HEK293 (cell line): Measurements from ENCODE around the gene RNF151.
"Not testable (repeated sequence)": the region's sequence is repeated elsewhere in the genome, so short reads cannot be mapped to it uniquely, and the experiment has no call there.

Experiments
- CTCF ChIA-PET: fragments of 350-600 bp; formaldehyde crosslinking; extraction: SDS; loops from one replicate; lab custom pipeline; 2021; ENCODE audit warnings: antibody characterized with exemption; lab: Yijun Ruan, JAX
- POLR2A ChIA-PET: fragments of 300-600 bp; formaldehyde crosslinking; extraction: SDS; loops from one replicate; lab custom pipeline; 2020; ENCODE audit warnings: antibody characterized with exemption, inconsistent platforms; lab: Yijun Ruan, JAX
- H3K27ac ChIP-seq: fragments of 200-500 bp; sonication (Bioruptor generic); 2 replicates; pipeline ENCODE4 v1.5.1; 2014; ENCODE audit warnings: low read depth, low read length, control low read depth, inconsistent platforms; ENCODE audit errors: extremely low read depth
- H3K36me3 ChIP-seq, 2 experiments: fragments of 200-500 bp in 1 of 2; sonication (Bioruptor generic) in 1 of 2; 1 replicate in 1 of 2; 2 replicates in 1 of 2; pipeline ENCODE4 v1.5.1; 2014 to 2017; ENCODE audit warnings: inconsistent platforms in 2 of 2, low read length in 2 of 2; ENCODE audit not compliant: control insufficient read depth in 2 of 2, insufficient read depth in 1 of 2
- H3K4me1 ChIP-seq: fragments of 200-500 bp; sonication (Bioruptor generic); 2 replicates; pipeline ENCODE4 v1.5.1; 2014; ENCODE audit warnings: mild to moderate bottlenecking, low read length, inconsistent platforms; ENCODE audit not compliant: control insufficient read depth, insufficient read depth
- H3K4me3 ChIP-seq: 2 replicates; pipeline ENCODE4 v1.5.1; 2011; ENCODE audit warnings: low read depth, mild to moderate bottlenecking, control low read depth, low read length, moderate library complexity
- H3K9me3 ChIP-seq: fragments of 200-500 bp; sonication (Bioruptor generic); 2 replicates; pipeline ENCODE4 v1.5.1; 2014; ENCODE audit warnings: low read depth, low read length, inconsistent platforms; ENCODE audit not compliant: control insufficient read depth, insufficient read depth
- KLF9 ChIP-seq: fragments of 450-650 bp; formaldehyde crosslinking; IDR thresholded peaks from 2 replicates; pipeline ENCODE4 v1.5.1; 2016; ENCODE audit warnings: missing biosample characterization, missing genetic modification characterization, low read depth
- SP2 ChIP-seq: fragments of 450-650 bp; formaldehyde crosslinking; IDR thresholded peaks from 2 replicates; pipeline ENCODE4 v1.5.1; 2016; ENCODE audit warnings: missing biosample characterization, missing genetic modification characterization
- TCF7L2 ChIP-seq: IDR thresholded peaks from 2 replicates; pipeline ENCODE4 v1.6.1; 2011; ENCODE audit warnings: low read depth, mild to moderate bottlenecking, inconsistent platforms, low read length, moderate library complexity, borderline replicate concordance
- WT1 ChIP-seq: fragments of 450-650 bp; formaldehyde crosslinking; IDR thresholded peaks from 2 replicates; pipeline ENCODE4 v1.5.1; 2016; ENCODE audit warnings: missing biosample characterization, missing genetic modification characterization
- ZBTB17 ChIP-seq: fragments of 450-650 bp; formaldehyde crosslinking; IDR thresholded peaks from 2 replicates; pipeline ENCODE4 v1.5.1; 2016; ENCODE audit warnings: missing biosample characterization, missing genetic modification characterization
- ZBTB8A ChIP-seq: fragments of 450-650 bp; formaldehyde crosslinking; IDR thresholded peaks from 2 replicates; pipeline ENCODE4 v1.5.1; 2016; ENCODE audit warnings: missing biosample characterization, missing genetic modification characterization
- ZEB2 ChIP-seq: fragments of 450-650 bp; formaldehyde crosslinking; IDR thresholded peaks from 2 replicates; pipeline ENCODE4 v1.5.1; 2016; ENCODE audit warnings: missing biosample characterization, missing genetic modification characterization
- ZNF114 ChIP-seq: fragments of 450-650 bp; formaldehyde crosslinking; IDR thresholded peaks from 2 replicates; pipeline ENCODE4 v1.5.0; 2017; ENCODE audit warnings: missing biosample characterization, missing genetic modification characterization
- ZNF175 ChIP-seq: fragments of 450-650 bp; formaldehyde crosslinking; IDR thresholded peaks from 2 replicates; pipeline ENCODE4 v1.5.1; 2016; ENCODE audit warnings: missing biosample characterization, missing genetic modification characterization
- ZNF202 ChIP-seq: fragments of 450-650 bp; formaldehyde crosslinking; IDR thresholded peaks from 2 replicates; pipeline ENCODE4 v1.5.1; 2016; ENCODE audit warnings: missing biosample characterization, missing genetic modification characterization, borderline replicate concordance
- ZNF24 ChIP-seq: fragments of 450-650 bp; formaldehyde crosslinking; IDR thresholded peaks from 2 replicates; pipeline ENCODE4 v1.5.1; 2016; ENCODE audit warnings: missing biosample characterization, missing genetic modification characterization
- ZNF266 ChIP-seq: fragments of 450-650 bp; formaldehyde crosslinking; IDR thresholded peaks from 2 replicates; pipeline ENCODE4 v1.5.1; 2016; ENCODE audit warnings: missing biosample characterization, missing genetic modification characterization, low read depth
- ZNF354C ChIP-seq: fragments of 450-650 bp; formaldehyde crosslinking; IDR thresholded peaks from 2 replicates; pipeline ENCODE4 v1.5.1; 2016; ENCODE audit warnings: missing biosample characterization, missing genetic modification characterization, low read depth, borderline replicate concordance
- ZNF394 ChIP-seq: fragments of 450-650 bp; formaldehyde crosslinking; IDR thresholded peaks from 2 replicates; pipeline ENCODE4 v1.5.1; 2016; ENCODE audit warnings: missing biosample characterization, missing genetic modification characterization, mild to moderate bottlenecking, moderate library complexity, borderline replicate concordance
- ZNF548 ChIP-seq: fragments of 450-650 bp; formaldehyde crosslinking; IDR thresholded peaks from 2 replicates; pipeline ENCODE4 v1.5.1; 2016; ENCODE audit warnings: missing biosample characterization, missing genetic modification characterization
- ZNF600 ChIP-seq: fragments of 450-650 bp; formaldehyde crosslinking; IDR thresholded peaks from 2 replicates; pipeline ENCODE4 v1.5.1; 2016; ENCODE audit warnings: missing biosample characterization, missing genetic modification characterization
- ZNF626 ChIP-seq: fragments of 450-650 bp; sonication (Bioruptor Pico); formaldehyde crosslinking; IDR thresholded peaks from 2 replicates; pipeline ENCODE4 v1.5.1; 2018; ENCODE audit warnings: missing biosample characterization, missing genetic modification characterization, inconsistent platforms
- ZNF768 ChIP-seq: fragments of 450-650 bp; formaldehyde crosslinking; IDR thresholded peaks from 2 replicates; pipeline ENCODE4 v1.5.1; 2018; ENCODE audit warnings: missing biosample characterization, mild to moderate bottlenecking, missing genetic modification characterization
- TF ChIP-seq, protein P1 (sequence below): fragments of 450-650 bp; formaldehyde crosslinking; IDR thresholded peaks from 2 replicates; pipeline ENCODE4; 2016; ENCODE audit warnings: missing biosample characterization, missing genetic modification characterization
- TF ChIP-seq, protein P2 (sequence below): fragments of 450-650 bp; formaldehyde crosslinking; IDR thresholded peaks from 2 replicates; pipeline ENCODE4 v1.5.1; 2016; ENCODE audit warnings: missing biosample characterization, missing genetic modification characterization
- TF ChIP-seq, protein P3 (sequence below): fragments of 450-650 bp; formaldehyde crosslinking; IDR thresholded peaks from 2 replicates; pipeline ENCODE4 v1.5.1; 2016; ENCODE audit warnings: missing biosample characterization, missing genetic modification characterization
- TF ChIP-seq, protein P4 (sequence below): fragments of 450-650 bp; formaldehyde crosslinking; IDR thresholded peaks from 2 replicates; pipeline ENCODE4 v1.5.1; 2016; ENCODE audit warnings: missing biosample characterization, missing genetic modification characterization

The RNF151 gene

DNA sequence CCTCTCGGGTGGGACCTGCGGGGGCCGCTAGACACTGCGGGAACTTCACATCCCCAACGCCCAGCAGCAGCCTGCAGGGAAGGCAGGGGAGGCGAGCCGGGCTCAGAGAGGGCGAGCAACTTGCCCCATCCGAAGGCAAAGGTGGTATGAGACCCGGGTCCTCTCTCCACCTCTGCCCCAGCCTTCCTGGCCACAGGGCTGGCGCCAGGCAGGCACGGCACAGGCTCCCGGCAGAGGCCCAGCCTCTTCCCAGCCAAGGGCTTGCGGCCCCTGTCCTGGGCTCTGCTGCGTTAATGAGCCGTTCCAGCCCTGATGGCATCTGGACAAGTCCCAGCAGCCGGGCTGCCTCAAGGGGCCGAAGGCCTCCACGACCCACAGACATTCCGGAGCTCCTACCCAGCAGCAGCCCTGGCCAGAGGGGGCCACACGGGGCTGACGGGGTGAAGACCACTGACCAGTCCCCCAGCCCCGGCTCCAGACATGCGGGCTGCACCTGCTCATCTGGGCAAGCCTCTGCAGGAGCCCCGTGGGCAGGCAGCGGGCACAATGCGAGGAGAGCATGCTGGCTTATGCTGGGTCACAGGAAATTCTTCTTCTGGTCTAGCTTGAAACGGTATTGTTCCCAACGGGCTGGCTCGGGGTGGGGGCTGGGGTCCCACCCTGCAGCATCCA lies 47.2 kb upstream of the RNF151 start:
- Histone ChIP-seq H3K4me1 (no peaks in the 10 kb centered on the region; the same call in 1 of the 2 replicates), H3K27ac (no peak overlapping the region), H3K4me3 (no peak overlapping the region), H3K36me3 (no peaks in the 10 kb centered on the region), H3K9me3 (no peaks in the 10 kb centered on the region)
- ChIA-PET CTCF (interaction anchor here (1.6 kb wide), 1 partner anchor 19 kb away, joined by 4 read pairs; no protein-coding TSS in a partner anchor), POLR2A (interaction anchor here (0.6 kb wide), 1 partner anchor 198 kb away, joined by 4 read pairs; no protein-coding TSS in a partner anchor)
- 0 out of 2 replicates have a peak, but pooled peaks have one; percentile 28 for TF ChIP-seq ZBTB8A (tag by site-specific recombination)
- TF ChIP-seq, protein P1, sequence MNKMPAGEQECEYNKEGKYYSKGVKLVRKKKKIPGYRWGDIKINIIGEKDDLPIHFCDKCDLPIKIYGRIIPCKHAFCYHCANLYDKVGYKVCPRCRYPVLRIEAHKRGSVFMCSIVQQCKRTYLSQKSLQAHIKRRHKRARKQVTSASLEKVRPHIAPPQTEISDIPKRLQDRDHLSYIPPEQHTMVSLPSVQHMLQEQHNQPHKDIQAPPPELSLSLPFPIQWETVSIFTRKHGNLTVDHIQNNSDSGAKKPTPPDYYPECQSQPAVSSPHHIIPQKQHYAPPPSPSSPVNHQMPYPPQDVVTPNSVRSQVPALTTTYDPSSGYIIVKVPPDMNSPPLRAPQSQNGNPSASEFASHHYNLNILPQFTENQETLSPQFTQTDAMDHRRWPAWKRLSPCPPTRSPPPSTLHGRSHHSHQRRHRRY (tag by site-specific recombination) = no peak
- 0 out of 2 replicates have a peak, but pooled peaks have one; percentile 9 for TF ChIP-seq SP2 (tag by site-specific recombination)
- TF ChIP-seq ZBTB17 (tag by site-specific recombination) = peak; percentile 41; the same call in 1 of the 2 replicates
- TF ChIP-seq ZNF600 = peak; percentile 23; the same call in 1 of the 2 replicates

- H3K9me3 ChIP-seq, POLR2A ChIA-PET, H3K4me1 ChIP-seq, H3K27ac ChIP-seq, H3K36me3 ChIP-seq, H3K4me3 ChIP-seq: not testable (repeated sequence)
- CTCF ChIA-PET = interaction anchor here (1.6 kb wide), 1 partner anchor 20 kb away, joined by 4 read pairs; no protein-coding TSS in a partner anchor
These were observed 46.5 kb upstream of the RNF151 start for GRCh38 chr16:1920122-1920521.

- Histone ChIP-seq H3K9me3 (no peaks in the 10 kb centered on the region), H3K4me3 (no peak overlapping the region), H3K4me1 (no peaks in the 10 kb centered on the region; the same call in 1 of the 2 replicates), H3K36me3 (no peaks in the 10 kb centered on the region), H3K27ac (no peak overlapping the region)
- POLR2A ChIA-PET = interaction anchor here (1.0 to 1.2 kb wide), 2 partner anchors 23 to 44 kb away, joined by 3 to 6 read pairs; partner anchors contain the start of gene RPS2
- CTCF ChIA-PET = interaction anchor here (1.2 kb wide), 1 partner anchor 9 kb away, joined by 7 read pairs; no protein-coding TSS in a partner anchor
- TF ChIP-seq ZBTB17 (tag by site-specific recombination) = peak; percentile 95
- no peak for TF ChIP-seq ZNF202 (tag by site-specific recombination)
- peak; percentile 43; the same call in 1 of the 2 replicates for TF ChIP-seq KLF9
- TF ChIP-seq ZBTB8A (tag by site-specific recombination) = peak; percentile 47; the same call in 1 of the 2 replicates
- no peak for TF ChIP-seq WT1
- 0 out of 2 replicates have a peak, but pooled peaks have one; percentile 22 for TF ChIP-seq ZEB2 (tag by site-specific recombination)
- no peak for TF ChIP-seq ZNF266 (tag by site-specific recombination)
- no peak for TF ChIP-seq ZNF114 (tag by site-specific recombination)
- TF ChIP-seq ZNF600 = peak; percentile 85
- no peak for TF ChIP-seq TCF7L2
- TF ChIP-seq ZNF394 (tag by site-specific recombination) = no peak
- TF ChIP-seq ZNF548 (tag by site-specific recombination) = no peak
- no peak for TF ChIP-seq ZNF24 (tag by site-specific recombination)
- TF ChIP-seq, protein P2, sequence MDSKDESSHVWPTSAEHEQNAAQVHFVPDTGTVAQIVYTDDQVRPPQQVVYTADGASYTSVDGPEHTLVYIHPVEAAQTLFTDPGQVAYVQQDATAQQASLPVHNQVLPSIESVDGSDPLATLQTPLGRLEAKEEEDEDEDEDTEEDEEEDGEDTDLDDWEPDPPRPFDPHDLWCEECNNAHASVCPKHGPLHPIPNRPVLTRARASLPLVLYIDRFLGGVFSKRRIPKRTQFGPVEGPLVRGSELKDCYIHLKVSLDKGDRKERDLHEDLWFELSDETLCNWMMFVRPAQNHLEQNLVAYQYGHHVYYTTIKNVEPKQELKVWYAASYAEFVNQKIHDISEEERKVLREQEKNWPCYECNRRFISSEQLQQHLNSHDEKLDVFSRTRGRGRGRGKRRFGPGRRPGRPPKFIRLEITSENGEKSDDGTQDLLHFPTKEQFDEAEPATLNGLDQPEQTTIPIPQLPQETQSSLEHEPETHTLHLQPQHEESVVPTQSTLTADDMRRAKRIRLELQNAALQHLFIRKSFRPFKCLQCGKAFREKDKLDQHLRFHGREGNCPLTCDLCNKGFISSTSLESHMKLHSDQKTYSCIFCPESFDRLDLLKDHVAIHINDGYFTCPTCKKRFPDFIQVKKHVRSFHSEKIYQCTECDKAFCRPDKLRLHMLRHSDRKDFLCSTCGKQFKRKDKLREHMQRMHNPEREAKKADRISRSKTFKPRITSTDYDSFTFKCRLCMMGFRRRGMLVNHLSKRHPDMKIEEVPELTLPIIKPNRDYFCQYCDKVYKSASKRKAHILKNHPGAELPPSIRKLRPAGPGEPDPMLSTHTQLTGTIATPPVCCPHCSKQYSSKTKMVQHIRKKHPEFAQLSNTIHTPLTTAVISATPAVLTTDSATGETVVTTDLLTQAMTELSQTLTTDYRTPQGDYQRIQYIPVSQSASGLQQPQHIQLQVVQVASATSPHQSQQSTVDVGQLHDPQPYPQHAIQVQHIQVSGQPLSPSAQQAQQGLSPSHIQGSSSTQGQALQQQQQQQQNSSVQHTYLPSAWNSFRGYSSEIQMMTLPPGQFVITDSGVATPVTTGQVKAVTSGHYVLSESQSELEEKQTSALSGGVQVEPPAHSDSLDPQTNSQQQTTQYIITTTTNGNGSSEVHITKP = peak; percentile 12; the same call in 1 of the 2 replicates
- no peak for TF ChIP-seq ZNF354C (tag by site-specific recombination)
- no peak for TF ChIP-seq ZNF626
- TF ChIP-seq, protein P3, sequence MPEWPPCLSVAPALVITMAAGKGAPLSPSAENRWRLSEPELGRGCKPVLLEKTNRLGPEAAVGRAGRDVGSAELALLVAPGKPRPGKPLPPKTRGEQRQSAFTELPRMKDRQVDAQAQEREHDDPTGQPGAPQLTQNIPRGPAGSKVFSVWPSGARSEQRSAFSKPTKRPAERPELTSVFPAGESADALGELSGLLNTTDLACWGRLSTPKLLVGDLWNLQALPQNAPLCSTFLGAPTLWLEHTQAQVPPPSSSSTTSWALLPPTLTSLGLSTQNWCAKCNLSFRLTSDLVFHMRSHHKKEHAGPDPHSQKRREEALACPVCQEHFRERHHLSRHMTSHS (tag by site-specific recombination) = no peak
- TF ChIP-seq, protein P4, sequence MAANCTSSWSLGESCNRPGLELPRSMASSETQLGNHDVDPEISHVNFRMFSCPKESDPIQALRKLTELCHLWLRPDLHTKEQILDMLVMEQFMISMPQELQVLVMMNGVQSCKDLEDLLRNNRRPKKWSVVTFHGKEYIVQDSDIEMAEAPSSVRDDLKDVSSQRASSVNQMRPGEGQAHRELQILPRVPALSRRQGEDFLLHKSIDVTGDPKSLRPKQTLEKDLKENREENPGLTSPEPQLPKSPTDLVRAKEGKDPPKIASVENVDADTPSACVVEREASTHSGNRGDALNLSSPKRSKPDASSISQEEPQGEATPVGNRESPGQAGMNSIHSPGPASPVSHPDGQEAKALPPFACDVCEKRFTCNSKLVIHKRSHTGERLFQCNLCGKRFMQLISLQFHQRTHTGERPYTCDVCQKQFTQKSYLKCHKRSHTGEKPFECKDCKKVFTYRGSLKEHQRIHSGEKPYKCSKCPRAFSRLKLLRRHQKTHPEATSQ (tag by site-specific recombination) = no peak
- TF ChIP-seq ZNF768 = peak; percentile 17; the same call in 1 of the 2 replicates
- no peak for TF ChIP-seq ZNF175 (tag by site-specific recombination)
These were observed 45.9 kb upstream of the RNF151 start for GRCh38 chr16:1920727-1921171.
